Progenitor cell of endocrine pancreas (in vitro differentiated cells): Measurements from ENCODE around the gene MORC3. TPM values are rescaled to one million over a fixed set of nuclear protein-coding genes. Genes with fewer than 3 reads are reported as not detected.

Source experiments
- DNase-seq: peaks from one replicate; pipeline ENCODE4 v3.0.0; 2021; ENCODE audit warnings: low spot score; ENCODE audit not compliant: unreplicated experiment
- H3K27ac Mint-ChIP-seq: 2 replicates; pipeline ENCODE4 v1.8.0; 2021; ENCODE audit warnings: mild to moderate bottlenecking, moderate library complexity, mixed read lengths
- H3K27me3 Mint-ChIP-seq: 2 replicates; pipeline ENCODE4 v1.8.0; 2021; ENCODE audit warnings: mixed read lengths
- H3K36me3 Mint-ChIP-seq: 2 replicates; pipeline ENCODE4 v1.8.0; 2022; ENCODE audit warnings: mixed read lengths; ENCODE audit not compliant: insufficient read depth
- H3K4me1 Mint-ChIP-seq: 2 replicates; pipeline ENCODE4 v1.8.0; 2021; ENCODE audit warnings: low read depth, mixed read lengths
- H3K4me3 Mint-ChIP-seq: 2 replicates; pipeline ENCODE4 v1.8.0; 2021; ENCODE audit warnings: low read depth, mild to moderate bottlenecking, moderate library complexity, mixed read lengths
- H3K9me3 Mint-ChIP-seq: 2 replicates; pipeline ENCODE4 v1.8.0; 2021; ENCODE audit warnings: low read depth, mixed read lengths
- total RNA-seq: library from RNA; stranded (reverse); gene quantifications from 2 replicates; pipeline ENCODE4 v1.2.1, GENCODE V29; 2021
- TF ChIP-seq, protein P1 (sequence below): fragments of 200-600 bp; sonication (generic); IDR thresholded peaks from one replicate; pipeline ENCODE4 v1.5.0; 2021; ENCODE audit warnings: antibody characterized with exemption, mild to moderate bottlenecking; ENCODE audit not compliant: unreplicated experiment

The MORC3 gene
- total RNA-seq, 1 donor from 2014 or later, result 33.7 TPM

DNA sequence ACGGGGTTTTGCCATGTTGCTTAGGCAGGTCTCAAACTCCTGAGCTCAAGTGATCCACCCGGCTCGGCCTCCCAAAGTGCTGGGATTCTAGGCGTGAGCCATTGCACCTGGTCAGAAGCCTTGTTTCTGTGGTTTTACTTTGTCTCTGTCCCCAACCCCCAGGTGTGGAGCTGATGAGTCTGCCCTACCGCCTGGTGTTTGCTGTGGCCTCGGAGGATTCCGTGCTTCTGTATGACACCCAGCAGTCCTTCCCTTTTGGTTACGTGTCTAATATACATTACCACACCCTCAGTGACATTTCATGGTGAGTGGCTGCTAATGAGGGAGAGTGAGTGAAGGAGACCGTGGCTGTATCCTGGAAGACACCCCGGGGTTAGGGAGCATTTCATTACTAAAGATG lies 91.3 kb downstream of the MORC3 start:
- H3K4me3 Mint-ChIP-seq, result no peak overlapping the region
- peaks cover 23% of the 10 kb centered on the region for H3K36me3 Mint-ChIP-seq
- no peaks in the 10 kb centered on the region for H3K9me3 Mint-ChIP-seq
- TF ChIP-seq, protein P1, sequence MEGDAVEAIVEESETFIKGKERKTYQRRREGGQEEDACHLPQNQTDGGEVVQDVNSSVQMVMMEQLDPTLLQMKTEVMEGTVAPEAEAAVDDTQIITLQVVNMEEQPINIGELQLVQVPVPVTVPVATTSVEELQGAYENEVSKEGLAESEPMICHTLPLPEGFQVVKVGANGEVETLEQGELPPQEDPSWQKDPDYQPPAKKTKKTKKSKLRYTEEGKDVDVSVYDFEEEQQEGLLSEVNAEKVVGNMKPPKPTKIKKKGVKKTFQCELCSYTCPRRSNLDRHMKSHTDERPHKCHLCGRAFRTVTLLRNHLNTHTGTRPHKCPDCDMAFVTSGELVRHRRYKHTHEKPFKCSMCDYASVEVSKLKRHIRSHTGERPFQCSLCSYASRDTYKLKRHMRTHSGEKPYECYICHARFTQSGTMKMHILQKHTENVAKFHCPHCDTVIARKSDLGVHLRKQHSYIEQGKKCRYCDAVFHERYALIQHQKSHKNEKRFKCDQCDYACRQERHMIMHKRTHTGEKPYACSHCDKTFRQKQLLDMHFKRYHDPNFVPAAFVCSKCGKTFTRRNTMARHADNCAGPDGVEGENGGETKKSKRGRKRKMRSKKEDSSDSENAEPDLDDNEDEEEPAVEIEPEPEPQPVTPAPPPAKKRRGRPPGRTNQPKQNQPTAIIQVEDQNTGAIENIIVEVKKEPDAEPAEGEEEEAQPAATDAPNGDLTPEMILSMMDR, result no peak
- no peak for DNase-seq
- H3K4me1 Mint-ChIP-seq, result no peaks in the 10 kb centered on the region
- H3K27me3 Mint-ChIP-seq, result no peaks in the 10 kb centered on the region
- H3K27ac Mint-ChIP-seq, result no peak overlapping the region

DNA sequence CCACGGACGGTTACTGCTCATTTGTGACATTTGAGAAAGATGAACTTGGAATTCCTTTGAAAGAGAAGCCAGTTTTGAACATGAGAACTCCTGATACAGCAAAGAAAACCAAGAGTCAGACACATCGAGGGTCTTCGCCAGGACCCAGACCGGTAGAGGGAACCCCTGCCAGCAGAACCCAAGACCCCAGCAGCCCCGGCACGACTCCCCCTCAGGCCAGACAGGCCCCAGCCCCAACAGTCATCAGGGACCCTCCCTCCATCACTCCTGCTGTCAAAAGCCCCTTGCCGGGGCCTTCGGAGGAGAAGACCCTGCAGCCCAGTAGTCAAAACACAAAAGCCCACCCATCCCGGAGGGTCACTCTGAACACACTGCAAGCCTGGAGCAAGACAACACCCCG lies 92.9 kb downstream of the MORC3 start:
- Mint-ChIP-seq H3K9me3 (no peaks in the 10 kb centered on the region), H3K27ac (no peak overlapping the region), H3K36me3 (peaks cover 20% of the 10 kb centered on the region), H3K4me3 (no peak overlapping the region), H3K4me1 (no peaks in the 10 kb centered on the region), H3K27me3 (no peaks in the 10 kb centered on the region)
- no peak for DNase-seq
- TF ChIP-seq, protein P1, result no peak

DNA sequence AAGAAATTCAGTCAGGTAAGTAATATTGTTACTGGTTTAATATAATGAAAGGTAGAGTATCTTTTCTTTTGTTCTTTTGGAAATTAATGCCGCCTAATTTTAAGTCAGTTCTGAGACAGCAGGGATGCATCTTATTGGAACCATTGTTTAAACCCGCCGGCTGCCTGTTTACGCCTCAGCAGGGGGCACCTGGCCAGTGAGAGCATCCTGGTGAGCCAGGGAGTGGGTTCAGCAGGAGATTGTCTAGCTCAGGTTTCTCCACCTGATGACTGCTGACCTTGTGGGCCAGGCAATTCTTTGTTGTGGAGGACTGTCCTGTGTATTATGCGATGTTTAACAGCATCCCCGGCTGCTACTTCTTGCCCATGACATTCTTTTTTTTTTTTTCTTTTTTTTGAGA lies 95.4 kb downstream of the MORC3 start:
- H3K27me3 Mint-ChIP-seq, result no peaks in the 10 kb centered on the region
- no peak for DNase-seq

DNA sequence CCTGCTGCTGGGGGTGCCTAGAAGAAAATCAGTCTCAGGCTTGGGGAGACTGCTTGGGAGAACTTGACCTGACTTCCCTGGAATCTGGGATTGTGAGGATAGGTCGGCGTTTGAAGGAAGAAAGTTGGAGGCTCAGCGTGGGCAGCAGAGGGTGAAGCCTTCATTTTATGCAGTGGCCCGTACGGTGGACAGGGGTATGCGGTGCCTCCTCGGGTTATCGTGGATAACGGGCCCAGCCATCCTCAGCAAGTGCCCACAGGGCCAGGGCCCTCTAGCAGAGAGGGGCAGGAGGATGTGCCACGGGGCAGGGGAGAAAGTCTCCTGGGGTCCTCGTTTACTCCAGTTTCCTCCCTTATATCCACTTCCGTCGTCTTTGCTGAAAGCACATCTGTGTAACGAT lies 99.2 kb downstream of the MORC3 start:
- no peak for DNase-seq
- H3K9me3 Mint-ChIP-seq, result no peaks in the 10 kb centered on the region
- no peak overlapping the region for H3K27ac Mint-ChIP-seq
- H3K4me1 Mint-ChIP-seq, result peaks cover 3% of the 10 kb centered on the region
- TF ChIP-seq, protein P1, result no peak
- no peak overlapping the region for H3K4me3 Mint-ChIP-seq
- peaks cover 2% of the 10 kb centered on the region for H3K36me3 Mint-ChIP-seq
- no peaks in the 10 kb centered on the region for H3K27me3 Mint-ChIP-seq

More for the DNA sequence above, 95.4 kb downstream of the MORC3 start:
- H3K27ac Mint-ChIP-seq, result no peak overlapping the region
- H3K4me1 Mint-ChIP-seq, result peaks cover 3% of the 10 kb centered on the region
- peaks cover 13% of the 10 kb centered on the region for H3K36me3 Mint-ChIP-seq
- no peak overlapping the region for H3K4me3 Mint-ChIP-seq
- TF ChIP-seq, protein P1, result no peak
- no peaks in the 10 kb centered on the region for H3K9me3 Mint-ChIP-seq

DNA sequence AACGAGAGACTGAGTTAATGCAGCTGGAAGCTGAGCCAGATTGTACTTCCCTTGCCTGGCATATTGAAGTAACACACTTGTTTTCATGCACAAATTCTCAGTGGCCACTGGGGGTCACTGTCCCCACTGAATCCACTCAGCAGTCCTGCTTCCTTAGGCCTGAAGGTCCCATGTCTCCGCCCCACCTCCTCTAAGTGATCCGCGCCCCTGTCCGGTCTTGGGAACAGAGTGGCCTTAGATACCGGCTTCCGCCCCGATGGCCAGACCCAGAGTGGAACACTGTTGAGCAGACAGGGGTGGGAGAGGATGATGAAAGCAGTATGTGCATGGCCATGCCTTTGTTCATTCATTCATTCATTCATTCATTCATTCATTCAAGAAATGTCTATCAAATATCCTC lies 100.0 kb downstream of the MORC3 start:
- TF ChIP-seq, protein P1, result peak; percentile 87
- peak; percentile 73 for DNase-seq
- Mint-ChIP-seq H3K9me3 (no peaks in the 10 kb centered on the region), H3K27me3 (no peaks in the 10 kb centered on the region), H3K36me3 (peaks cover 2% of the 10 kb centered on the region), H3K27ac (no peak overlapping the region), H3K4me1 (peaks cover 3% of the 10 kb centered on the region), H3K4me3 (no peak overlapping the region)
